Stimulated activated CD8-positive, alpha-beta memory T cell treated with anti-CD3 and anti-CD28 coated beads, Interleukin-2, amount 100 ng/mL, for 48 hours (primary cell): ENCODE results near the gene HNRNPU.

Experiments used
- DNase-seq, 2 donors: peaks; one replicate each; pipeline ENCODE4 v3.0.0-alpha.2; 2020; ENCODE audit warnings: low read depth in 2 of 2

Gene HNRNPU

GRCh38 chr1:244802556-244803239 is 61.6 kb downstream of the HNRNPU start:
- DNase-seq = no peak

- DNase-seq = no peak
Measured at GRCh38 chr1:244802041-244802440, 62.3 kb downstream of the HNRNPU start.

- peak in 1 of 2 donors; percentile 18 for DNase-seq
Measured at GRCh38 chr1:244801246-244801645, 63.1 kb downstream of the HNRNPU start.

GRCh38 chr1:244800821-244801220 is 63.5 kb downstream of the HNRNPU start:
- DNase-seq = no peak
